ENCODE results near the gene KSR1.
"Not testable (repeated sequence)": the region's sequence is repeated elsewhere in the genome, so short reads cannot be mapped to it uniquely, and the experiment has no call there.

Gene KSR1

GRCh38 chr17:27657620-27658019 lies 201.4 kb downstream of the KSR1 start:
- DNase-seq (ENCODE audit: low read depth): no peak

GRCh38 chr17:27659683-27660082 lies 203.4 kb downstream of the KSR1 start:
- DNase-seq (ENCODE audit: low read depth): no peak

GRCh38 chr17:27660436-27660835 lies 204.2 kb downstream of the KSR1 start:
- no peak for DNase-seq (ENCODE audit: low read depth)

GRCh38 chr17:27663936-27664605 lies 207.8 kb downstream of the KSR1 start:
- no peak for DNase-seq (ENCODE audit: low read depth)

- no peak for DNase-seq (ENCODE audit: low read depth)
Measured at GRCh38 chr17:27664606-27664965, 208.3 kb downstream of the KSR1 start.

GRCh38 chr17:27665549-27665948 lies 209.3 kb downstream of the KSR1 start:
- DNase-seq (ENCODE audit: low read depth): no peak

GRCh38 chr17:27666270-27666669 lies 210.0 kb downstream of the KSR1 start:
- not testable (repeated sequence) for DNase-seq (ENCODE audit: low read depth)

- DNase-seq (ENCODE audit: low read depth): no peak
Measured at GRCh38 chr17:27666831-27667560, 210.7 kb downstream of the KSR1 start.

GRCh38 chr17:27667656-27668487 lies 211.6 kb downstream of the KSR1 start:
- no peak for DNase-seq (ENCODE audit: low read depth)

GRCh38 chr17:27668488-27668823 lies 212.2 kb downstream of the KSR1 start:
- no peak for DNase-seq (ENCODE audit: low read depth)

- DNase-seq (ENCODE audit: low read depth): no peak
Measured at GRCh38 chr17:27669136-27669535, 212.9 kb downstream of the KSR1 start.

GRCh38 chr17:27669850-27670249 lies 213.6 kb downstream of the KSR1 start:
- no peak for DNase-seq (ENCODE audit: low read depth)

GRCh38 chr17:27670791-27671590 lies 214.7 kb downstream of the KSR1 start:
- DNase-seq (ENCODE audit: low read depth): no peak

- no peak for DNase-seq (ENCODE audit: low read depth)
Measured at GRCh38 chr17:27671591-27671910, 215.3 kb downstream of the KSR1 start.

GRCh38 chr17:27671977-27672480 lies 215.8 kb downstream of the KSR1 start:
- not testable (repeated sequence) for DNase-seq (ENCODE audit: low read depth)

- DNase-seq (ENCODE audit: low read depth): no peak
Measured at GRCh38 chr17:27674335-27674734, 218.1 kb downstream of the KSR1 start.

All from non-pigmented ciliary epithelial cell (primary cell).